HUDEP-2 (cell line): ENCODE measurements around the gene STARD10.

Experiments
- DNase-seq, 76 experiments: peaks; one replicate each; lab custom pipeline; 2025; ENCODE audit not compliant: unreplicated experiment in 76 of 76; lab: John Stamatoyannopoulos, UW

The STARD10 gene

GRCh38 chr11:72712841-72713240 lies 81.0 kb downstream of the STARD10 start:
- DNase-seq, result no peak

- no peak for DNase-seq
These were observed 81.6 kb downstream of the STARD10 start for GRCh38 chr11:72712168-72712751.

- no peak for DNase-seq
These were observed 82.7 kb downstream of the STARD10 start for GRCh38 chr11:72711141-72711540.

GRCh38 chr11:72710278-72710677 lies 83.6 kb downstream of the STARD10 start:
- no peak for DNase-seq

GRCh38 chr11:72709478-72710238 lies 84.2 kb downstream of the STARD10 start:
- no peak for DNase-seq

GRCh38 chr11:72707032-72707431 lies 86.8 kb downstream of the STARD10 start:
- no peak for DNase-seq

- DNase-seq, result no peak
These were observed 87.3 kb downstream of the STARD10 start for GRCh38 chr11:72706579-72706978.

GRCh38 chr11:72705442-72706365 lies 88.1 kb downstream of the STARD10 start:
- no peak for DNase-seq

- DNase-seq, result no peak
These were observed 89.0 kb downstream of the STARD10 start for GRCh38 chr11:72704783-72705265.
